HEK293 (cell line): Measurements from ENCODE around the gene SFMBT2.

Source experiments
- CTCF ChIP-seq: fragments of 450-650 bp; formaldehyde crosslinking; IDR thresholded peaks from 2 replicates; pipeline ENCODE4 v1.5.1; 2016; ENCODE audit warnings: missing biosample characterization, missing genetic modification characterization
- HOXA7 ChIP-seq: sonication (generic); formaldehyde crosslinking; IDR thresholded peaks from 2 replicates; pipeline ENCODE4 v1.8.1; 2022; ENCODE audit warnings: missing genetic modification reagents, borderline replicate concordance
- TCF7L2 ChIP-seq: IDR thresholded peaks from 2 replicates; pipeline ENCODE4 v1.6.1; 2011; ENCODE audit warnings: low read depth, mild to moderate bottlenecking, inconsistent platforms, low read length, moderate library complexity, borderline replicate concordance
- ZNF112 ChIP-seq: fragments of 450-650 bp; formaldehyde crosslinking; IDR thresholded peaks from 2 replicates; pipeline ENCODE4 v1.5.0; 2017; ENCODE audit warnings: missing biosample characterization, missing genetic modification characterization
- ZNF830 ChIP-seq: fragments of 450-650 bp; IDR thresholded peaks from 2 replicates; pipeline ENCODE4 v1.5.0; 2018; ENCODE audit warnings: missing biosample characterization, missing genetic modification characterization, low read depth, mild to moderate bottlenecking, moderate library complexity

DNA sequence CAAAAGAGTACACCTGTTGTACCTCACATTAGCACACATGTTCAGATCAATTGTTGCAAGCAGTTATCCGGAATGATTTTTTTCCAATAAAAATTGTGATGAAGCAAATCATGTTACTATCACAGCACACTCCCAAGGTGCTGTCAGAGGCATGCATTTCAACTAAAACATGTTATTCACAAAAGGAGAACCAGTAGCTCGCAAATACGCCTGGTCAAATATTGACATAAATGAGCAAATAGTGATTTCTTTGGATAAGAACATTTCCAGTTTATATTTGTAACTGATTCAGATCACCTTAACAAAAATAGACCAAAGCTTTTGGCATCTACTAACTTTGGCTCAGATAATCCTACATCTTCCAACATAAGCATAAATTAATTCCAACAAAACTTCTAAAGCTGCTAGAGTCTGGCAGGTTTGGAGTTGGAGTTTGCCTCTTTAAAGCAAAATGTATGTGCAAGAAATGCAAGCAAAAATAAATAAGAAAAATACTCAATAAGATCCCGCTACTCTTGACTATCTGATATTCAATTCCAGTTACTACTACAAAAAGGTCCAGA is 208.0 kb downstream of the SFMBT2 start:
- TF ChIP-seq CTCF (no peak), TCF7L2 (no peak), HOXA7 (CRISPR knock-in tag) (no peak), ZNF112 (tag by site-specific recombination) (no peak), ZNF830 (no peak)
